Activated T-helper 17 cell treated with anti-CD3 and anti-CD28 coated beads, Interleukin-2, amount 50 U/mL, for 72 hours (primary cell): ENCODE data around the gene SLC27A1. TPM values are rescaled to one million over a fixed set of nuclear protein-coding genes. Genes with fewer than 3 reads are reported as not detected.

Experiments used
- ATAC-seq: fragments of 150-1000 bp; cut with Tn5 transposase; replicated peaks from 2 replicates; pipeline ENCODE4 v1.10.0; 2021; ENCODE audit warnings: mild to moderate bottlenecking, moderate library complexity
- H3K27ac Mint-ChIP-seq: one replicate; pipeline ENCODE4 v1.8.0; 2022; ENCODE audit warnings: mixed read lengths
- H3K27me3 Mint-ChIP-seq: one replicate; pipeline ENCODE4 v1.8.0; 2022; ENCODE audit warnings: mixed read lengths
- H3K36me3 Mint-ChIP-seq: one replicate; pipeline ENCODE4 v1.8.0; 2022; ENCODE audit warnings: low read depth, mild to moderate bottlenecking, mixed read lengths
- H3K4me1 Mint-ChIP-seq: one replicate; pipeline ENCODE4 v1.8.0; 2022; ENCODE audit warnings: mixed read lengths
- H3K4me3 Mint-ChIP-seq: one replicate; pipeline ENCODE4 v1.8.0; 2022; ENCODE audit warnings: mild to moderate bottlenecking, mixed read lengths
- H3K9me3 Mint-ChIP-seq: one replicate; pipeline ENCODE4 v1.8.0; 2022; ENCODE audit warnings: mixed read lengths
- total RNA-seq, 2 donors: library from RNA; stranded (reverse); gene quantifications; one replicate each; pipeline ENCODE4 v1.2.3, GENCODE V29; 2022

The SLC27A1 gene
- total RNA-seq, 2 donors from 2014 or later: 3.8 to 6.7 TPM

DNA sequence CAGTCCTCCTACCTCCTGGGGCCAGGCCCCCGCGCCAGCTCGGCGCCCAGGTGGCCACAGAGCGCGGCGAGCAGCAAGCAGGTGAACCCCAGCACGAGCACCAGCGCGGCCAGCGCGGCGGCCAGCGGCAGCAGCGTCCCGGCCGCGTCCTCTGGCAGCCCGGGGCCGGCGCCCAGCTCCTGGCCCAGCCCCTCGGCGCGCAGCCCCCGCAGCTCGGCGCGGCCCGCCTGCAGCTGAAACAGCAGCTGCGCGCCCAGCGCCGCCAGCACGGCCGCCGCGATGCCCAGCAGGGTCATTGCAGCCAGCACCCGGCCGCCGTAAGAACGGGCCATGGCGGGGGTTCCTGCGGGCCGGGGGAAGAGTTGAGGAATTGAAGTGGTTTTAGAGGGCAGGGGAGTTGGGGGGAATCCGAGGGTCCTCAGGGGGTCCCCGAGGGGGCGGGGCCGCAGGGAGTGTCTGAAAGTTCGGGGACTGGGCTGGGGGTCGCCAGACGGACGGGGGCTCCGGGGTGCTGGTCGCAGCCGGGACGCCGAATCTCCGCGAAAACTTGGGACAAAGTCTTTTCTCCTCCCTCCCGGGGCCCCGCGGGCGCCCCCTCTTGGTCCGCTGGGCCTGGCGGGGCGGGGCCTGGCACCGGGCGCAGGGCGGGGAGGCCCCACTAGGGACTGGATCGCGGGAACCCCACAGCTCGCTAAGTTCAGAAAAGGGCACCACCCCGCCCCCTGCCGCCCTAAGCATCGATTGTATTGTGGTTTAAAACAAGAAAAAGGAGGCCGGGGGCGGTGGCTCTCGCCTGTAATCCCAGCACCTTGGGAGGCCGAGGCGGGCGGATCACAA lies 22.0 kb upstream of the SLC27A1 start, which contains the start of gene TMEM221:
Gene TMEM221 (minus strand): TSS at position 538 of the 837 bp plus-strand sequence. CDS start 206 bp downstream, at position 332.
- Mint-ChIP-seq H3K27ac (no peak within 1 kb of the TSS), H3K36me3 (no peaks in the 10 kb centered on the region), H3K27me3 (peaks cover 5% of the 10 kb centered on the region), H3K4me1 (peaks cover 6% of the 10 kb centered on the region), H3K9me3 (no peaks in the 10 kb centered on the region), H3K4me3 (peak within 1 kb of the TSS; percentile 19)
- peak; percentile 44 for ATAC-seq

DNA sequence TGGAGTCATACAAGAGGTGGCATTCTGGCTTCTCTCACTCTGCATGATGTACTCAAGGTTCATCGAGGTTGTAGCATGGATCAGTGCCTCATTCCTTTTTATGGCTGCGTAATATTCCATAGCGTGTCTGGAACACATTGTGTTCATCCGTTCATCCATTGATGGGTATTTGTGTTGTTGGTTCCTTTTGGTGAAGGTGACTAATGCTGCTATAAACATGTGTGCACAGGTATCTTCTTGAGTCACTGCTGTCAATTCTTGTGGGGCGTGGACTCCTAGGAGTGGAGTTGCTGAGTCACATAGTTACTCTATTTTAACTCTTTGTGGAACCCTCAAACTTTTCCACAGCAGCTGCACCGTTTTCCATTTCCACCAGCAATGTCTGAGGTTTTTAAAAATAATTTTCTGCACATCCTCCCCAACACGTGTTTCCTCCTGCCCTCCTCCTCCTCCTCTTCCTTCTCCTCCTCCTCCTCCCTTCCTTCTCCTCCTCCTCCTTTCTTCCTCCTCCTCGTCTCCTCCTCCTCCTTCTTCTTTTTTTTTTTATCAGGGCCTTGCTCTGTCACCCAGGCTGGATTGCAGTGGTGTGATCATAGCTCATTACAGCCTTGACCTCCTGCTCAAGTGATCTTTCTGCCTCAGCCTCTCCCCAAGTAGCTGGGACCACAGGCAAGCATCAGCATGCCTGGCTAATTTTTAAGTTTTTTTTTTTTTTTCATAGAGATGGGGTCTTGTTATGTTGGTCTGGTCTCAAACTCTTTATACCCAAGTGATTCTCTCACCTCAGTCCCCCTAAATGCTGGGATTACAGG lies 19.9 kb upstream of the SLC27A1 start:
- H3K4me3 Mint-ChIP-seq: peak overlapping the region; percentile 57
- peak overlapping the region; percentile 6 for H3K27ac Mint-ChIP-seq
- H3K4me1 Mint-ChIP-seq: peaks cover 6% of the 10 kb centered on the region
- H3K27me3 Mint-ChIP-seq: peaks cover 17% of the 10 kb centered on the region
- H3K36me3 Mint-ChIP-seq: no peaks in the 10 kb centered on the region
- ATAC-seq: peak; percentile 96
- H3K9me3 Mint-ChIP-seq: no peaks in the 10 kb centered on the region

DNA sequence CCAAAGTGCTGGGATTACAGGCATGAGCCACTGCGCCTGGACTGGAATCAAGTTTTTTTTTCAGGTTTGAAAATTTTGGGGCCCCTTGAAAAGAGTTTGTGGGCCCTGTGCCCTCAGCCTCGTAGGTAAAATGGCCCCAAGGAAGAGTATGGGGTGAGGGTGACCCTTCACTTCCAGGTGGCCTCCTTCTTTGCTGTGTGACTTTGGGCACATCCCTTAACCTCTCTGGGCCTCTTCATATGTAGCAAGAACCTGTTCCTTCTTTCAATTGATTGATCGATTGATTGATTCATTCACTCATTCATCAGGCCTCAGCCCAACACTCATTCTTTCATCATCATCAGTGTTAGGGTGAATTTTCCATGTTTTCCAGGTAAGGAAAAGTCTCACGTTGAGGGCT lies 18.5 kb upstream of the SLC27A1 start:
- no peaks in the 10 kb centered on the region for H3K36me3 Mint-ChIP-seq
- peaks cover 6% of the 10 kb centered on the region for H3K4me1 Mint-ChIP-seq
- H3K4me3 Mint-ChIP-seq: no peak overlapping the region
- H3K27me3 Mint-ChIP-seq: peaks cover 17% of the 10 kb centered on the region
- no peak for ATAC-seq
- H3K9me3 Mint-ChIP-seq: no peaks in the 10 kb centered on the region
- H3K27ac Mint-ChIP-seq: no peak overlapping the region

DNA sequence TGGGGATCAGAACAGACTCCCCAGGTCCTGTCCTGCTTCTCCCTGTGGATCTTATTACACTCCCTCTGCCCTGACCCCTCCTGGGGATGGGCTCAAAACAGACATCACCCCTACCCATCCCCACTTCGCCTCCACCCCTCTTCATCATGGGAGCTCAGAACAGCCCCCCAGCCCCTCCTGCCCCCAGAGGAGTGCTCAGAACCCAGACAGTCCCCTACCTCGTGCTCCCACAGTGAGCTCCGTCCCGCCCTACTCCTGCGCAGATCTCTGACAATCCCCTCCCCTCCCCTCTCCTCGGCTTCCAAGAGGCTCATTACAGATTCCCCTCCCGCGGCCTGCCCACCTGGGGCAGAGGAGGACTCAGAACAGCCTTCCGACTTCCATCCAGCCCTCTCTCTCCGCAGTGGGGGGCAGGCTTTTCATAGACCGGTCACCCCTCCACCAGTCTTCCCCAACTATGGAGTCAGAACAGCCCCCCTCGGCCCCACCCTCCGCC lies 15.7 kb upstream of the SLC27A1 start:
- H3K4me3 Mint-ChIP-seq: no peak overlapping the region
- H3K36me3 Mint-ChIP-seq: no peaks in the 10 kb centered on the region
- H3K9me3 Mint-ChIP-seq: no peaks in the 10 kb centered on the region
- no peak overlapping the region for H3K27ac Mint-ChIP-seq
- H3K27me3 Mint-ChIP-seq: peaks cover 25% of the 10 kb centered on the region
- ATAC-seq: no peak
- H3K4me1 Mint-ChIP-seq: peaks cover 6% of the 10 kb centered on the region

DNA sequence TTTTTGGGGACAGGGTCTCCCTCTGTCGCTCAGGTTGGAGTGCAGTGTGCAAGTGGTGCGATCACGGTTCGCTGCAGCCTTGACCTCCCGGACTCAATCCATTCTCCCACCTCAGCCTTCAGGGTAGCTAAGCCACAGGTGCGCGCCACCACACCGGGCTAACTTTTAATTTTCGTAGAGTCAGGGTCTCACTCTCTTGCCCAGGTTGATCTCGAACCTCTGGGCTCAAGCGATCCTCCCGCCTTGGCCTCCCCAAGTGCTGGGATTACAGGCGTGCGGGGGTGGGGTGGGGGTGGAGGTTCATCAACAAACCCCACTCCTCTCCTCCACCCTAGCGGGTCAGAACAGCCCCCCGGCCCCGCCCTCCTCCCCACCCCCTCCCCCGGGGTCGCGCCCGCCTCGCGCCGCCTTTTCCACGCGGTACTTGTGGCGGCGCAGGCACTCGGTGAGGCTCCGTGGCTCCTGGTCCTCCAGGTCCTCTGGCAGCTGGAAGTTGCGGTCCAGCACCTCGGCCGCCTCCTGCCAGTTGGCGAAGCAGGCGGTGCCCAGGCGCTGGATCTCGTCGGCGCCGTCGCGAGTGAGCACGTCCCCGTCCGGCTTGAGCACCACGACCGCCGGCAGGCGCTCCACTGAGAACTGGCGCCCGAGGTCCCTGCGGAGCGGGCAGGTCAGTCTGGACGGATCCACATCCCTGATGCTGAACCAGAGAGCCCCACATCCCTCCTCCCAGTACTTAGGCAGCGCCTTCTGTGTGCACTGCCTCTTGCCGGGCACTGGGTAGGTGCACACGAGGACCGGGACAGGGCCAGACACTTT lies 14.8 kb upstream of the SLC27A1 start:
- Mint-ChIP-seq H3K9me3 (no peaks in the 10 kb centered on the region), H3K36me3 (no peaks in the 10 kb centered on the region), H3K4me1 (peaks cover under 1% of the 10 kb centered on the region), H3K4me3 (no peak overlapping the region), H3K27ac (no peak overlapping the region), H3K27me3 (peaks cover 24% of the 10 kb centered on the region)
- no peak for ATAC-seq

DNA sequence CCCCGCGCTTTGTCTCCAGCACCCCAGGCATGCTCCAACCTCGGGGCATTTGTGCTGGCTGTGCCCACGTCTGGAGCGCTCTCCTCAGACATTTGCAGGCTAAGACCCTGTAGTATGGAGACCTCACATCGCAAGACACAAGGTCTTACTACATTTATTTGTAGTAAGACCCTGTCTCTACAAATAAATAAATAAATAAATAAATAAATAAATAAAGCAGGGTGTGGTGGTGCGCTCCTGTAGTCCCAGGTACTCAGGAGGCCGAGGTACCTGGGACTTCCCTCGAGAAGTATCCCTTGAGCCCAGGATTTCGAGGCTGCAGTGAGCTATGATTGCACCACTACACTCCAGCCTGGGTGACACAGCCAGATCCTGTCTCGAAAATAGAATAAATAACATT lies 14.2 kb upstream of the SLC27A1 start:
- H3K27ac Mint-ChIP-seq: no peak overlapping the region
- H3K9me3 Mint-ChIP-seq: no peaks in the 10 kb centered on the region
- no peaks in the 10 kb centered on the region for H3K36me3 Mint-ChIP-seq
- H3K4me3 Mint-ChIP-seq: no peak overlapping the region
- no peak for ATAC-seq
- no peaks in the 10 kb centered on the region for H3K4me1 Mint-ChIP-seq
- peaks cover 24% of the 10 kb centered on the region for H3K27me3 Mint-ChIP-seq

DNA sequence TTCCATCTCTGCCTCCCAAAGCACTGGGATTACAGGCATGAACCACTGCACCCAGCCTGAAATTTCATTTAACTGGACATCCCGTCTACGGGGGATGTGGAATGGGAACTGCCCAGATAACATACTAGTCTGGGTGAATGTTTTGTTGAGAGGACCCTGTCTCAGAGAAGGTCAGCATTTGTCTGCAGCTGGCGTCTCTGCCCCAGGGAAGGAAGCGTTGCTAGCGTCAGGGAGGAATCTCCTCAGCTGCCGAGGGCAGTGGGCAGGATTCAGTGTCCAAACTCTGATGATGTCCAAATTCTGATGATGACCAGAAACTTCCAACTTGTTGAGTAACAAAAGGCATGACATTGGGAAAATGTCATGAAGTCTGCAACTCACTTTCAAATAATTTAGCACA lies 12.7 kb upstream of the SLC27A1 start:
- Mint-ChIP-seq H3K36me3 (no peaks in the 10 kb centered on the region), H3K27me3 (peaks cover 24% of the 10 kb centered on the region), H3K9me3 (no peaks in the 10 kb centered on the region), H3K4me3 (no peak overlapping the region), H3K4me1 (no peaks in the 10 kb centered on the region), H3K27ac (no peak overlapping the region)
- ATAC-seq: no peak

DNA sequence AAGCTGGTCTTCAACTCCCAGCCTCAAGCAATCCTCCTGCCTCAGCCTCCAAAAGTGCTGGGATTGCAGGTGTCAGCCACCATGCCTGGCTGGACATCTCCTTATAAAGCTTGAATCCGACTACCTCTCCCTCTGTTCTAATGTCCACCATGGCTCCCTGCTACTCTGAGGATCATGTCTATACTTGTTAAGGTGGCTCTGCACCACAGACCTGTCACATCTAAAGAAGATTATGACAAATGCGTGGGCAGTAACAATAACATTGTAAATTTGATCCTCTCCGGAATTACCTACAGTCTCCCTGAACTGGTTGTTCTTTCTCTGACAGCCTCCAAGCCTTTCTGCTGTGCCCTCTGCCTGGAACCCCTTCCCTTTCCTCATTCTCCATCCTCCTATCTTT lies 11.4 kb upstream of the SLC27A1 start:
- ATAC-seq: no peak
- no peak overlapping the region for H3K4me3 Mint-ChIP-seq

DNA sequence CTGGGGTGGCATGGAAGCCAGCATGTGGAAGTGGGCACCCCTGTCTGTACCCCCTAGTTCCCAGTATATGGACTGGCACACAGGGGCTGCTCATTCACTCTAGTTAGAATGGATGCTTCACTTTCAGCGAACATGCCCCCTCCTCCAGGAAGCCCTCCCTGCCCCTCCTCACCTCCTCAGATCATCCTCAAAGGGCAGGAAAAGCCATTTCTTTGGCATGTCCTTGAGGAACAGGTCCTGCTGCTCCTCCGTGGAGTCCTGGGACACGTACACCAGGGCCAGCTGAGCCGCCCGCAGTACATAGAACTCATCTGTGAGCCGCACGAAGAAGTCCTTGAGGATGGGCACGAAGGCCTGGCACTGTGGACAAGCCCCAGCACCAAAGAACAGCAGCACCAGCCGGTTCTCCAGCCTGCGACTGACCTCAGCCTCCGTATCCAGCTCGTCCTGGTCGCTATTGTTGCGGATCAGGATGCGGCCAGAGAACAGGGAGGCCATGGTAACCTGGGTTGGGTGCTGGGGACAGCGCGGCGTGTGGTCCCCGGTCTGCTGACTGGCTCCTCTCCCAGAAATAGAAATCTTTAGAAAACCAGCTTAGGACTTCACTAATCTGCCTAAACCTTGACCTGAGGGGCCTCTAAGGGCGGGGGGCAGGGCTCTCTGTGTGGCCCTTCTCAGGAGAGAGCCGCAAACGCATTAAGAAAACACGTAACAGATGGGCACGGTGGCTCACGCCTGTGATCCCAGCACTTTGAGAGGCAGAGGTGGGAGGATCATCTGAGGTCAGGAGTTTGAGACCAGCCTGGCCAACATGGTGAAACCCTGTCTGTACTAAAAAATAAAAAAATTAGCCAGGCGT lies 9.7 kb upstream of the SLC27A1 start, which contains the start of gene NXNL1:
Gene NXNL1 (minus strand): TSS at position 555 of the 859 bp plus-strand sequence. CDS start 57 bp downstream, at position 498.
- no peaks in the 10 kb centered on the region for H3K36me3 Mint-ChIP-seq
- no peak within 1 kb of the TSS for H3K27ac Mint-ChIP-seq
- ATAC-seq: no peak
- no peaks in the 10 kb centered on the region for H3K9me3 Mint-ChIP-seq
- H3K4me1 Mint-ChIP-seq: no peaks in the 10 kb centered on the region
- no peak within 1 kb of the TSS for H3K4me3 Mint-ChIP-seq
- peaks cover 11% of the 10 kb centered on the region for H3K27me3 Mint-ChIP-seq

More for the DNA sequence above, 11.4 kb upstream of the SLC27A1 start:
- H3K9me3 Mint-ChIP-seq: no peaks in the 10 kb centered on the region
- no peaks in the 10 kb centered on the region for H3K36me3 Mint-ChIP-seq
- no peak overlapping the region for H3K27ac Mint-ChIP-seq
- H3K27me3 Mint-ChIP-seq: peaks cover 21% of the 10 kb centered on the region
- H3K4me1 Mint-ChIP-seq: no peaks in the 10 kb centered on the region

DNA sequence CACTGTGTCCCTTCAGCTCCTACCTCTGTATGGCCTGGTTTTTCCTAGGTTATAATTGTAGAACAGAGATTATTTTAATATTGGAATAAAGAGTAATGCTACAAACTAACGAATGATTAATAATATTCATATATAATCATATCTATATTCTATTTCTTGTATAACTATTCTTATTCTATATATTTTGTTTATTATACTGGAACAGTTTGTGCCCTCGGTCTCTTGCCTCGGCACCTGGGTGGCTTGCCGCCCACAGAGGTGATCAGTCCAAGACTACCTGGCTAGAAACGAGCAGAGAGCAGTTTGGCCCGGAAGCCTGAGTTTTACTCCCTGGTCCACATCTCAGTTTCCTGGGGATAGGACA lies 3.9 kb upstream of the SLC27A1 start:
- H3K9me3 Mint-ChIP-seq: no peaks in the 10 kb centered on the region
- H3K27me3 Mint-ChIP-seq: no peaks in the 10 kb centered on the region
- no peak for ATAC-seq
- H3K4me3 Mint-ChIP-seq: no peak overlapping the region
- H3K27ac Mint-ChIP-seq: no peak overlapping the region
- H3K4me1 Mint-ChIP-seq: peaks cover 10% of the 10 kb centered on the region
- no peaks in the 10 kb centered on the region for H3K36me3 Mint-ChIP-seq

DNA sequence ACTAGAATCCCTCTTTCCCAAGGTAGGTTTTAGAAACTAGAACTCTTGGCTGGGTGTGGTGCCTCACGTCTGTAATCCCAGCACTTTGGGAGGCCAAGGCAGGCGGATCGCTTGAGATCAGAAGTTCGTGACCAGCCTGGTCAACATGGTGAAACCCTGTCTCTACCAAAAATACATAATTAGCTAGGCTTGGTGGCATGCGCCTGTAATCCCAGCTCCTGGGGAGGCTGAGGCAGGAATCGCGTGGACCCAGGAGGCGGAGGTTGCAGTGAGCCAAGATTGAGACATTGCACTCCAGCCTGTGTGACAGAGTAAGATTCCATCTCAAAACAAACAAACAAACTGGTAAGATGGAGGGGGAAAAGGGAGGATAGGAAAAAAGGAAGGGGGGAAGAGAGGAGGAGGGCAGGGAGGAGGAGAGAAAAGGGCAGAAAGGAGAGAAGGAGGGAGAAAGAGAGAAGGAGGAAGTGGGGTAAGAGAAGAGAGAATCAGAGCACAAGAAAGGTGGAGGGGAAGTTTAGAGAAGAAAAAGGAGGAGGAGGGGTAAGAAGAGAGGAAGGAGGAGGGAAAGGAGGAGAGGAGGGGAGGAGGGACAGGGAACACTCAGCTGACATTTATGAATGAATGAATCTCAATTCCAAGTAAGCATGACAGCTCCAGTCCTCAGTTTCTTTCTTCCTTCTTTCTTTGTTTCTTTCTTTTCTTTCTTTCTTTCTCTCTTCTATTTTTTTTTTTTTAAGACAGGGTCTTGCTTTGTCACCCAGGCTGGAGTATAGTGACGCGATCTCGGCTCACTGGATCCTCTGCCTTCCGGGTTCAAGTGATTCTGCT lies 2.6 kb upstream of the SLC27A1 start:
- Mint-ChIP-seq H3K36me3 (no peaks in the 10 kb centered on the region), H3K27ac (no peak overlapping the region), H3K27me3 (no peaks in the 10 kb centered on the region), H3K4me3 (peak overlapping the region; percentile 84), H3K4me1 (peaks cover 10% of the 10 kb centered on the region), H3K9me3 (no peaks in the 10 kb centered on the region)
- ATAC-seq: no peak

DNA sequence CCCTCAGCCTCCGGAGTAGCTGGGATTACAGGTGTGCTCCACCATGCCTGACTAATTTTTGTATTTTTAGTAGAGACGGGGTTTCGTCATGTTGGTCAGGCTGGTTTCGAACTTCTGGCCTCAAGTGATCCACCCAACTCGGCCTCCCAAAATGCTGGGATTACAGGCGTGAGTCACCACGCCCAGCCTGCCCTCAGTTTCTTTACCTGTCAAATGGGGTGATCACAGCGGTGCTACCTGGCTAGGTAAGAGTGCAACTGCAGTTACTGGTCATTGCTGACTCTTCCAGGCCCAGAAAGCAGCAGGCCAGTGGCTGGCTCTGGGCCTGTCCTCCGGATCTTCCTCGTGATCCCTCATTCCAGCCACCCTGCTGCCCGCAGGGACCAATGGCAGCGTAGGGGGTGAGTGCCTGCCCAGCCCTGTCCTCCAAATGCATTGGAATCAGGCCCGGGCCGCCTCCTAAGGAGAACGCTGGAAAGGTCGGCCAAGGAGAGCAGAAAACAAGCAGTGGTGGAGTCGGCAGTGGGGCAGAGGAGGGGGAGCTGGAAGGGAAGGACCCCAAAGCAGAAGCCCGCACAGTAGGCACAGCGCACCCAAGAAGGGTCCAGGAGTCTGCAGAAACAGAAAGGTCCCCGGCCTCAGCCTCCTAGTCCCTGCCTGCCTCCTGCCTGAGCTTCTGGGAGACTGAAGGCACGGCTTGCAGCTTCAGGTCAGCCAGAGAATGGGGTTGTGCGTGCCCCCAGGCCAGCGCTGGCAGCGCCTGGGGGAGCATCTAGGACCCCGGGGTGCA lies 1.8 kb upstream of the SLC27A1 start:
- H3K36me3 Mint-ChIP-seq: no peaks in the 10 kb centered on the region
- peak overlapping the region; percentile 84 for H3K4me3 Mint-ChIP-seq
- no peaks in the 10 kb centered on the region for H3K9me3 Mint-ChIP-seq
- peaks cover 10% of the 10 kb centered on the region for H3K4me1 Mint-ChIP-seq
- H3K27me3 Mint-ChIP-seq: no peaks in the 10 kb centered on the region
- ATAC-seq: no peak
- H3K27ac Mint-ChIP-seq: no peak overlapping the region
